ENCODE results near the gene GABRG3. TPM values are rescaled to one million over a fixed set of nuclear protein-coding genes. Genes with fewer than 3 reads are reported as not detected.

Gene GABRG3
- total and polyA plus RNA-seq, 2 experiments from 2014 or later = 0.10 to 1.4 TPM

DNA sequence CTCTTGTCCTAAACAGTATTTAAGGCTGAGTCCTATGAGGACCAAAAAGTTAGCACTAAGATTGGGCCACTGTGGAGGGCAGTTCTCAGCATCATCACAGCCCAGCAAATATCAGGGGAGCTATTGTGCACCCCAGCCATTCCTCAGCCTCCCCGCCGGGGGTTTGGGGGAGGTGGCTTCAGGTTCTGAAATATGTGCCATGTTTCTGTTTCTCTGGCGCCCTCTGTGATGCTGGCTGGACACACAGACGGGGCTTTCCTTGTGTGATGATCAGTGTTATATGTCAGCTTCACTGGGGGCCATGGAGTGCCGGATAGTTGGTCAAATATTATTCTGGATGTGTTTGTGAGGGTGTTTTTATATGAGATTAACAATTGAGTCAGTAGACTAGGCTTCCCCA is 106.8 kb downstream of the GABRG3 start:
- Histone ChIP-seq H3K4me2 (no peak overlapping the region), H3K36me3 (ENCODE audit: insufficient read depth) (no peaks in the 10 kb centered on the region; the same call in 1 of the 2 replicates), H3K79me2 (replicated peaks; ENCODE audit: insufficient read depth) (no peaks in the 10 kb centered on the region), H3F3A (replicated peaks; ENCODE audit: low read depth) (no peaks in the 10 kb centered on the region), H3K9me2 (ENCODE audit: insufficient read depth) (no peaks in the 10 kb centered on the region), H4K20me1 (replicated peaks; ENCODE audit: insufficient read depth) (no peaks in the 10 kb centered on the region), H3K27me3 (ENCODE audit: insufficient read depth) (no peaks in the 10 kb centered on the region), H3K27ac (ENCODE audit: low read depth) (no peak overlapping the region), H2AFZ (peak overlapping the region; percentile 56), H3K4me1 (ENCODE audit: insufficient read depth) (peaks cover 9% of the 10 kb centered on the region; the same call in 1 of the 2 replicates), H3K4me3 (no peak overlapping the region)
- Mint-ChIP-seq H3K4me1 (peaks cover 9% of the 10 kb centered on the region), H3K27ac (no peak overlapping the region), H3K27me3 (ENCODE audit: insufficient read depth, low read depth, poor library complexity) (peaks cover 5% of the 10 kb centered on the region), H3K9me3 (peaks cover 7% of the 10 kb centered on the region), H3K4me3 (no peak overlapping the region), H3K36me3 (ENCODE audit: low read depth) (peaks cover 4% of the 10 kb centered on the region; the same call in 1 of the 3 replicates)
- ATAC-seq = peak; percentile 52; the same call in 2 of the 3 replicates
- peak; percentile 32 for DNase-seq (ENCODE audit: low spot score)
- no peak for TF ChIP-seq ZNF114 (CRISPR knock-in tag; IDR thresholded peaks at IDR 0.05)
- TF ChIP-seq, protein P1, sequence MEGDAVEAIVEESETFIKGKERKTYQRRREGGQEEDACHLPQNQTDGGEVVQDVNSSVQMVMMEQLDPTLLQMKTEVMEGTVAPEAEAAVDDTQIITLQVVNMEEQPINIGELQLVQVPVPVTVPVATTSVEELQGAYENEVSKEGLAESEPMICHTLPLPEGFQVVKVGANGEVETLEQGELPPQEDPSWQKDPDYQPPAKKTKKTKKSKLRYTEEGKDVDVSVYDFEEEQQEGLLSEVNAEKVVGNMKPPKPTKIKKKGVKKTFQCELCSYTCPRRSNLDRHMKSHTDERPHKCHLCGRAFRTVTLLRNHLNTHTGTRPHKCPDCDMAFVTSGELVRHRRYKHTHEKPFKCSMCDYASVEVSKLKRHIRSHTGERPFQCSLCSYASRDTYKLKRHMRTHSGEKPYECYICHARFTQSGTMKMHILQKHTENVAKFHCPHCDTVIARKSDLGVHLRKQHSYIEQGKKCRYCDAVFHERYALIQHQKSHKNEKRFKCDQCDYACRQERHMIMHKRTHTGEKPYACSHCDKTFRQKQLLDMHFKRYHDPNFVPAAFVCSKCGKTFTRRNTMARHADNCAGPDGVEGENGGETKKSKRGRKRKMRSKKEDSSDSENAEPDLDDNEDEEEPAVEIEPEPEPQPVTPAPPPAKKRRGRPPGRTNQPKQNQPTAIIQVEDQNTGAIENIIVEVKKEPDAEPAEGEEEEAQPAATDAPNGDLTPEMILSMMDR (conservative IDR thresholded peaks at IDR 0.05; ENCODE audit: low read depth in 2 of 2) = peak; percentile 38 to 47

DNA sequence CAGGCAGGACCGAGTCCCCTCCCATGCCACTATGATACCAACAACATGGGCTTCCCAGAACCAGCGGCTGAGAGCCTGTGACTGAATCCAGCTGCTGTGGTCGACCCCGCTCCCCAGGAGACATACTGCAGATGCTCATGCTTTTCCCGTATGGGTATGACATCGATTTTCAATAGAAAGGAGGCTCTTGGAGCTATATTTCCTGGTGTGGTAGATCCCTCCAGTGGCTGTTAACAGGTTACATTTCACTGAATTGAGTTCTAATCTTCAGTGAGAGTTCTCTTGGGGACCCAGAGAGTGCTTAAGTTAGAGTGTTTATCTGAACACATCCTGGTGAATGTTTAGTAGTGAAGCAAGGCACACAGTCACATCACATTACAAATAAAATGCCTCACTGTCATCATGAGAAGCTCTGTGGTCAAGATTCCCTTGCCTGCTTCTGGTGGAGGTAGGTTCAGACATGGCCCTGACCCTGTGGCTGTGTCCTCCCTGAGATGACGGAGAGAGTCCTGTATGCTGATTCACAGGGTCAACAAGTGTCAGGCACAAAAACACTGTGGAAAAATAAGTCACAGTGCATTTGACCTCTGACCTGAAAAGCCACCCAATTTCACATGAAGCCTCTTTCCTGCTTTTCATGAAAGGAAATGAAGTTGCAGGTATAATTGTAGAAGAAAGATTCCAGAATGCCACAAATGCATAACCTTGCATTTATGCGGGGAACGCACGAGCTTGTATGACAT is 110.9 kb downstream of the GABRG3 start:
- no peaks in the 10 kb centered on the region for H3K27me3 ChIP-seq (ENCODE audit: insufficient read depth)
- H3K36me3 ChIP-seq (ENCODE audit: insufficient read depth) = no peaks in the 10 kb centered on the region
- H3K4me1 ChIP-seq (ENCODE audit: insufficient read depth) = peaks cover 9% of the 10 kb centered on the region; the same call in 1 of the 2 replicates
- H3K79me2 ChIP-seq (replicated peaks; ENCODE audit: insufficient read depth) = no peaks in the 10 kb centered on the region
- H3K27ac ChIP-seq (ENCODE audit: low read depth) = no peak overlapping the region
- ATAC-seq (no peak), DNase-seq (ENCODE audit: low spot score) (no peak)
- no peaks in the 10 kb centered on the region for H4K20me1 ChIP-seq (replicated peaks; ENCODE audit: insufficient read depth)
- Mint-ChIP-seq H3K27ac (no peak overlapping the region), H3K36me3 (ENCODE audit: low read depth) (no peaks in the 10 kb centered on the region), H3K4me1 (peaks cover 21% of the 10 kb centered on the region), H3K27me3 (ENCODE audit: insufficient read depth, low read depth, poor library complexity) (peaks cover 5% of the 10 kb centered on the region), H3K4me3 (no peak overlapping the region), H3K9me3 (no peaks in the 10 kb centered on the region; the same call in 2 of the 3 replicates)
- no peaks in the 10 kb centered on the region for H3K9me2 ChIP-seq (ENCODE audit: insufficient read depth)
- H3K4me3 ChIP-seq = no peak overlapping the region
- no peak overlapping the region for H3K4me2 ChIP-seq
- no peaks in the 10 kb centered on the region for H3F3A ChIP-seq (replicated peaks; ENCODE audit: low read depth)
- H2AFZ ChIP-seq = no peak overlapping the region
- TF ChIP-seq ZNF114 (CRISPR knock-in tag; IDR thresholded peaks at IDR 0.05) = no peak
- no peak for TF ChIP-seq STAT1 (IDR thresholded peaks at IDR 0.05; ENCODE audit: unreplicated experiment)
- no peak for TF ChIP-seq EZH2phosphoT487 (IDR thresholded peaks at IDR 0.05; ENCODE audit: unreplicated experiment)
- TF ChIP-seq, protein P2, sequence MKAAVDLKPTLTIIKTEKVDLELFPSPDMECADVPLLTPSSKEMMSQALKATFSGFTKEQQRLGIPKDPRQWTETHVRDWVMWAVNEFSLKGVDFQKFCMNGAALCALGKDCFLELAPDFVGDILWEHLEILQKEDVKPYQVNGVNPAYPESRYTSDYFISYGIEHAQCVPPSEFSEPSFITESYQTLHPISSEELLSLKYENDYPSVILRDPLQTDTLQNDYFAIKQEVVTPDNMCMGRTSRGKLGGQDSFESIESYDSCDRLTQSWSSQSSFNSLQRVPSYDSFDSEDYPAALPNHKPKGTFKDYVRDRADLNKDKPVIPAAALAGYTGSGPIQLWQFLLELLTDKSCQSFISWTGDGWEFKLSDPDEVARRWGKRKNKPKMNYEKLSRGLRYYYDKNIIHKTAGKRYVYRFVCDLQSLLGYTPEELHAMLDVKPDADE (IDR thresholded peaks at IDR 0.05) = no peak
- TF ChIP-seq NANOG (IDR thresholded peaks at IDR 0.05; ENCODE audit: borderline replicate concordance) = no peak
- TF ChIP-seq JUNB (IDR thresholded peaks at IDR 0.05; ENCODE audit: unreplicated experiment) = no peak
- no peak for TF ChIP-seq CREB1 (CRISPR knock-in tag; IDR thresholded peaks at IDR 0.05; ENCODE audit: low read depth)
- TF ChIP-seq, protein P3, sequence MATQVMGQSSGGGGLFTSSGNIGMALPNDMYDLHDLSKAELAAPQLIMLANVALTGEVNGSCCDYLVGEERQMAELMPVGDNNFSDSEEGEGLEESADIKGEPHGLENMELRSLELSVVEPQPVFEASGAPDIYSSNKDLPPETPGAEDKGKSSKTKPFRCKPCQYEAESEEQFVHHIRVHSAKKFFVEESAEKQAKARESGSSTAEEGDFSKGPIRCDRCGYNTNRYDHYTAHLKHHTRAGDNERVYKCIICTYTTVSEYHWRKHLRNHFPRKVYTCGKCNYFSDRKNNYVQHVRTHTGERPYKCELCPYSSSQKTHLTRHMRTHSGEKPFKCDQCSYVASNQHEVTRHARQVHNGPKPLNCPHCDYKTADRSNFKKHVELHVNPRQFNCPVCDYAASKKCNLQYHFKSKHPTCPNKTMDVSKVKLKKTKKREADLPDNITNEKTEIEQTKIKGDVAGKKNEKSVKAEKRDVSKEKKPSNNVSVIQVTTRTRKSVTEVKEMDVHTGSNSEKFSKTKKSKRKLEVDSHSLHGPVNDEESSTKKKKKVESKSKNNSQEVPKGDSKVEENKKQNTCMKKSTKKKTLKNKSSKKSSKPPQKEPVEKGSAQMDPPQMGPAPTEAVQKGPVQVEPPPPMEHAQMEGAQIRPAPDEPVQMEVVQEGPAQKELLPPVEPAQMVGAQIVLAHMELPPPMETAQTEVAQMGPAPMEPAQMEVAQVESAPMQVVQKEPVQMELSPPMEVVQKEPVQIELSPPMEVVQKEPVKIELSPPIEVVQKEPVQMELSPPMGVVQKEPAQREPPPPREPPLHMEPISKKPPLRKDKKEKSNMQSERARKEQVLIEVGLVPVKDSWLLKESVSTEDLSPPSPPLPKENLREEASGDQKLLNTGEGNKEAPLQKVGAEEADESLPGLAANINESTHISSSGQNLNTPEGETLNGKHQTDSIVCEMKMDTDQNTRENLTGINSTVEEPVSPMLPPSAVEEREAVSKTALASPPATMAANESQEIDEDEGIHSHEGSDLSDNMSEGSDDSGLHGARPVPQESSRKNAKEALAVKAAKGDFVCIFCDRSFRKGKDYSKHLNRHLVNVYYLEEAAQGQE (IDR thresholded peaks at IDR 0.05; ENCODE audit: unreplicated experiment) = no peak
- TF ChIP-seq, protein P1 (conservative IDR thresholded peaks at IDR 0.05; ENCODE audit: low read depth in 2 of 2) = no peak

Measured in GM23338 (cell line).